ENCODE data around the gene GALNT6. TPM values are rescaled to one million over a fixed set of nuclear protein-coding genes. Genes with fewer than 3 reads are reported as not detected.

GALNT6 gene
- total RNA-seq, 3 donors from 2014 or later (not counting 1 experiment from before 2014, with no cell fraction given), result 19.3 to 38.5 (median 33.9) TPM

DNA sequence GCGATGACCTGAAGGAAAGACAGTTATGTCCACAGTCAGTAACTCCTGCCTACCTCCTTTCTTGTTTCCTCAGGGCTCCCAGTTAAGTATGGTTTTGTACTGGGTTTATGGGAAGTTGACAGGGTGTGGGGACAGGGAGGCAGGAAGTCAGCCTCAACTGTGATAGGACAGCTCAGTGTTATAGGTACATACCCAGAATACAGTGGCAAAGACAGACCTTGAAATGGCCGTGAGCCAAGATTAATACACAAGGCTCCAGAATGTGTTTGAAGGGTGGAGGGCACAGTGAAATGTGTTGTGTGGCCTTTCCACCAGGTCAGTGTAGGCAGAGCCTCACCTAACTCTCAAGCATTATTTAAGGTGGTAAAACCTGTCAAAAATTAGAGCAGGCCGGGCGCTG is 62.6 kb downstream of the GALNT6 start:
- peaks cover 50 to 52% of the 10 kb centered on the region in 2 donors for H3K4me1 Mint-ChIP-seq
- DNase-seq (no peak), ATAC-seq (no peak)
- Histone ChIP-seq H3K9me3 (ENCODE audit: control insufficient read depth, insufficient read depth, low read length) (no peaks in the 10 kb centered on the region), H3K27me3 (ENCODE audit: control insufficient read depth, insufficient read depth, low read length) (no peaks in the 10 kb centered on the region), H3K36me3 (ENCODE audit: control insufficient read depth, insufficient read depth, low read length) (no peaks in the 10 kb centered on the region), H3K4me1 (ENCODE audit: control insufficient read depth, insufficient read depth, low read length) (peaks cover 55% of the 10 kb centered on the region), H3K27ac (ENCODE audit: low read length) (no peak overlapping the region), H3K4me3 (ENCODE audit: low read length) (no peak overlapping the region)
- H3K4me3 Mint-ChIP-seq, result peak overlapping the region; percentile 32
- intact Hi-C loops (cut with micrococcal nuclease), result loop anchor here (5.0 kb wide), 1 partner anchor 61 kb away; no protein-coding TSS in a partner anchor
- WGBS (ENCODE audit: insufficient coverage), result 94% methylated on average over 4 of the region's 4 CpGs
- H3K36me3 Mint-ChIP-seq, result no peaks in the 10 kb centered on the region
- no peaks in the 10 kb centered on the region for H3K27me3 Mint-ChIP-seq (ENCODE audit: low read depth in 2 of 2)
- TF ChIP-seq, protein P1, sequence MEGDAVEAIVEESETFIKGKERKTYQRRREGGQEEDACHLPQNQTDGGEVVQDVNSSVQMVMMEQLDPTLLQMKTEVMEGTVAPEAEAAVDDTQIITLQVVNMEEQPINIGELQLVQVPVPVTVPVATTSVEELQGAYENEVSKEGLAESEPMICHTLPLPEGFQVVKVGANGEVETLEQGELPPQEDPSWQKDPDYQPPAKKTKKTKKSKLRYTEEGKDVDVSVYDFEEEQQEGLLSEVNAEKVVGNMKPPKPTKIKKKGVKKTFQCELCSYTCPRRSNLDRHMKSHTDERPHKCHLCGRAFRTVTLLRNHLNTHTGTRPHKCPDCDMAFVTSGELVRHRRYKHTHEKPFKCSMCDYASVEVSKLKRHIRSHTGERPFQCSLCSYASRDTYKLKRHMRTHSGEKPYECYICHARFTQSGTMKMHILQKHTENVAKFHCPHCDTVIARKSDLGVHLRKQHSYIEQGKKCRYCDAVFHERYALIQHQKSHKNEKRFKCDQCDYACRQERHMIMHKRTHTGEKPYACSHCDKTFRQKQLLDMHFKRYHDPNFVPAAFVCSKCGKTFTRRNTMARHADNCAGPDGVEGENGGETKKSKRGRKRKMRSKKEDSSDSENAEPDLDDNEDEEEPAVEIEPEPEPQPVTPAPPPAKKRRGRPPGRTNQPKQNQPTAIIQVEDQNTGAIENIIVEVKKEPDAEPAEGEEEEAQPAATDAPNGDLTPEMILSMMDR (IDR thresholded peaks at IDR 0.05), result no peak
- no peaks in the 10 kb centered on the region for H3K9me3 Mint-ChIP-seq
- peak overlapping the region; percentile 81 to 90 for H3K27ac Mint-ChIP-seq

DNA sequence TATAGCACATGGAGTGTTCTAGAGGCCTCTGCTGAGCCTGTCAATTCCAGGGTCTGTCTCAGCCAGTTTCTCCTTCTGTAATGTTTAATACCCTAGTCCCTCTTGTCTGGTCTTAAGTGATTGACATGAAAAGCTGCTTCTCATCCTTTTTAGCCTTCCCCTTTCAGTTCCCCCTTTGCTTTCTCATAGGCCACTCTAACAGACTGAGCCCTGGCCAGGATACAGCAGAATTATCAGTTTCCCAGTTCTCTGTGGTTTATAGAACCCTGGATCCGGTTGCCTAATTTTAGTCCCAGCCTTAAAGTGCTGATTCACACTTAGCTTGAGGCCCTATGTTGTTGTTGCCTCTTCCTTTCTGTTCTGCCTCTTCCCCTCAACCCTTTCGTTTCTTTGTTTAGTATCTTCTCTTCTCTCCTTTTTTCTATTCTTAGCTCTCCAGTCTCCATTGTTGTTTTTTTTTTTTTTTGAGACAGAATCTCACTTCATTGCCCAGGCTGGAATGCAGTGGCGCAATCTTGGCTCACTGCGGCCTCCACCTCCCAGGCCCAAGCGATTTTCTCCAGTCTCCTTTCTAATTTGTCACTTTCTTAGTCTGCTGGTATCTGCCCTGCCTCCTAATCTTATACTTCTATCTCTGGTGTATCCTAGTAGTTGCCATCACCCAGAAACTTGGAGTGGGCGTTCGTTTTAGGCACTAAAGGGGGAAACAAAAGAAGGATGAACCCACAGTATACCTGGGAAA is 64.3 kb downstream of the GALNT6 start:
- no peaks in the 10 kb centered on the region for H3K9me3 ChIP-seq (ENCODE audit: control insufficient read depth, insufficient read depth, low read length)
- intact Hi-C loops (cut with micrococcal nuclease), result loop anchor here (5.0 kb wide), 1 partner anchor 60 kb away; no protein-coding TSS in a partner anchor
- peak overlapping the region; percentile 59 for H3K4me3 Mint-ChIP-seq
- H3K36me3 Mint-ChIP-seq, result peaks cover 15% of the 10 kb centered on the region
- H3K4me1 Mint-ChIP-seq, result peaks cover 67% of the 10 kb centered on the region in 2 donors
- peaks cover 64% of the 10 kb centered on the region for H3K4me1 ChIP-seq (ENCODE audit: control insufficient read depth, insufficient read depth, low read length)
- no peaks in the 10 kb centered on the region for H3K27me3 ChIP-seq (ENCODE audit: control insufficient read depth, insufficient read depth, low read length)
- H3K4me3 ChIP-seq (ENCODE audit: low read length), result no peak overlapping the region
- peak overlapping the region; percentile 57 for H3K27ac ChIP-seq (ENCODE audit: low read length)
- DNase-seq (peak in 1 of 2 donors; percentile 42), ATAC-seq (peak; percentile 19 to 47 (median 23))
- H3K9me3 Mint-ChIP-seq, result no peaks in the 10 kb centered on the region
- 29% methylated on average over 7 of the region's 7 CpGs for WGBS (ENCODE audit: insufficient coverage)
- H3K36me3 ChIP-seq (ENCODE audit: control insufficient read depth, insufficient read depth, low read length), result peaks cover 2% of the 10 kb centered on the region
- H3K27ac Mint-ChIP-seq, result peak overlapping the region; percentile 87 to 90
- H3K27me3 Mint-ChIP-seq (ENCODE audit: low read depth in 2 of 2), result no peaks in the 10 kb centered on the region
- TF ChIP-seq, protein P1 (IDR thresholded peaks at IDR 0.05), result no peak

DNA sequence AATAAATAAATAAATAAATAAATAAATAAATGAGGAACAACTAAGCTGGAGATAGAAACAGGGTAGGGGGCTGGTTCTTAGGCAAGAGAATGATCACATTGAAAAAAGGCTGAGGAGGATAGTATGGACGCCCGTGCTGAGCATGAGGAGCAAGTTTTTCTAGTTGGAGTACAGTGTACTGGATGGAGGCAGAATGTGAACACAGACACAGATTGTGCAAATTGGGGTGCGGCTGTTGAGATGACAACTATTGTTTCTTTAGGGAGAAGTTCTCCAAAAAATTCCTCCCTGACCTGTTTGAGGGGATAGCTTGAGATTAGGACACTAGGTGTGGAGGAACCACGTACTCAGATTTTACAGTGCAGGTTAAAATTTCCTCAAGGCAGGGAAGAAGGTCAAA is 66.3 kb downstream of the GALNT6 start:
- peak overlapping the region; percentile 97 for H3K27ac ChIP-seq (ENCODE audit: low read length)

More for the DNA sequence above, 66.3 kb downstream of the GALNT6 start:
- peak overlapping the region; percentile 87 to 90 for H3K27ac Mint-ChIP-seq
- ATAC-seq (no peak), DNase-seq (no peak)
- peaks cover 5% of the 10 kb centered on the region for H3K36me3 ChIP-seq (ENCODE audit: control insufficient read depth, insufficient read depth, low read length)
- H3K4me3 ChIP-seq (ENCODE audit: low read length), result no peak overlapping the region
- H3K9me3 Mint-ChIP-seq, result no peaks in the 10 kb centered on the region
- no peaks in the 10 kb centered on the region for H3K27me3 Mint-ChIP-seq (ENCODE audit: low read depth in 2 of 2)
- H3K4me3 Mint-ChIP-seq, result peak overlapping the region; percentile 74
- no peaks in the 10 kb centered on the region for H3K9me3 ChIP-seq (ENCODE audit: control insufficient read depth, insufficient read depth, low read length)
- H3K4me1 Mint-ChIP-seq, result peaks cover 83 to 84% of the 10 kb centered on the region in 2 donors
- intact Hi-C loops (cut with micrococcal nuclease), result loop anchor here (1.0 to 5.0 kb wide), 2 partner anchors 44 to 58 kb away; no protein-coding TSS in a partner anchor
- TF ChIP-seq, protein P1 (IDR thresholded peaks at IDR 0.05), result no peak
- WGBS (ENCODE audit: insufficient coverage), result 95% methylated on average over 4 of the region's 4 CpGs
- no peaks in the 10 kb centered on the region for H3K27me3 ChIP-seq (ENCODE audit: control insufficient read depth, insufficient read depth, low read length)
- peaks cover 18% of the 10 kb centered on the region for H3K36me3 Mint-ChIP-seq
- peaks cover 83% of the 10 kb centered on the region for H3K4me1 ChIP-seq (ENCODE audit: control insufficient read depth, insufficient read depth, low read length)

Measured in natural killer cell (primary cell).